Mucosa of gallbladder (tissue), 1 donor: ENCODE data around the gene ARIH2. TPM values are rescaled to one million over a fixed set of nuclear protein-coding genes. Genes with fewer than 3 reads are reported as not detected.
"Not testable (repeated sequence)": the region's sequence is repeated elsewhere in the genome, so short reads cannot be mapped to it uniquely, and the experiment has no call there.

Experiments
- DNase-seq: peaks from one replicate; pipeline ENCODE4 v3.0.0-alpha.2; 2020; ENCODE audit warnings: low spot score
- total RNA-seq: library from RNA; stranded (reverse); gene quantifications from one replicate; pipeline ENCODE4 v1.2.1, GENCODE V29; 2021
- donor health status: DM: no; HTN: no; CAD: no.

The ARIH2 gene
- total RNA-seq, 1 donor from 2014 or later, result 76.7 TPM

DNA sequence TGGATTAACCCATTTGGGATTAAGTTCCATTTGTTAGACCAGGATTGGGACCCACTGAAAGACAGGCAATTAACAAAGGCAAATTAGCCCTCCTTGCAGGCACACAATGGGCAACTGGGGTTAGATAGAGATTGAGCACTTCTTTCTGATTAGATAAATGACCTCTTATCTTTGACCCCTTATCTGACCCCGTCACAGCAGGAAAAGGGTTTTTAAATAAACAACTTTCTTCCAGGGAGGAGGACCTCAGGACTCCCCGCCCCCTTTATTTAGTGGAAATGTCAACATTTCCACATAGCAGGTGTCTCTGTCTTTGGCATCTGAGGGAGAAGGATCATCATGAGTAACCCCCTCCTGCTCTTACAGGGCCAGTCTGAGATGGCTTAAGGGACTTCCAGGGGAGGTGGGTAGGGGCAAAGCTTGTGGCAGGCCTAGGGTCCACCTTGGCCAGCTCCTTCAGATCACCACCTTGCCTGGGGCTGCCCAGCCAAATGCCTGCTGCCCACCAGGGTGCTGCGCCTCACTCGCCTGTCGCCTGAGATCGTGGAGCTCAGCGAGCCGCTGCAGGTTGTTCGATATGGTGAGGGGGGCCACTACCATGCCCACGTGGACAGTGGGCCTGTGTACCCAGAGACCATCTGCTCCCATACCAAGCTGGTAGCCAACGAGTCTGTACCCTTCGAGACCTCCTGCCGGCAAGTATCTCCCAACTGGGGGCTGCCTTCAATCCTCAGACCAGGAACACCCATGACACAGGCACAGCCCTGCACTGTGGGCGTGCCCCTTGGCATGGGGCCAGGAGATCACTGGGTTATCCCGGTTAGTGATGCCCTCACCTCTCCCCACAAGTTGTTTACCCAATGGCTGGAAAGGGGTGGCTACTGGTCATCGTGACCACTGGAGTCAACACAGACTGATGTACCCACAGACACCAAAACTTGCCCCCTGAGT is 86.0 kb downstream of the ARIH2 start:
- no peak for DNase-seq

DNA sequence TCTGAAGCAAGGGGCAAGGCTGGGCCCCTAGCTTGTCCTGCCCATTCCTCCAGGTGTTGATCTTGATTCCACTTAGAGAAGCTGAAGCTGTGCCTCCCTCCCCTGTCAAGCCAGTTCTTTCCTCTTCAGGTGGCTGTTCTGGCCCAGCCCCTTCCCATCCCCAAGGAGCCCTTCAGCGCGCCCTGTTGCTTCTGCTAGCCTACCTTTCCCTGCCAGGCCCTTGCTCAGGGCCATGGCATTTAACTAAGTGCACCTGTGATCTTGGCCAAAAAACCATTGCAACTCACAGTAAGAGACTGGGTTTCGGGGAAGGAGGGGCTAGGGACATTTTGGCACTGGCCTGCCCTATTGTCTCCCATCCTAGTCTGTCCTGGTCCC is 86.7 kb downstream of the ARIH2 start:
- DNase-seq, result no peak

DNA sequence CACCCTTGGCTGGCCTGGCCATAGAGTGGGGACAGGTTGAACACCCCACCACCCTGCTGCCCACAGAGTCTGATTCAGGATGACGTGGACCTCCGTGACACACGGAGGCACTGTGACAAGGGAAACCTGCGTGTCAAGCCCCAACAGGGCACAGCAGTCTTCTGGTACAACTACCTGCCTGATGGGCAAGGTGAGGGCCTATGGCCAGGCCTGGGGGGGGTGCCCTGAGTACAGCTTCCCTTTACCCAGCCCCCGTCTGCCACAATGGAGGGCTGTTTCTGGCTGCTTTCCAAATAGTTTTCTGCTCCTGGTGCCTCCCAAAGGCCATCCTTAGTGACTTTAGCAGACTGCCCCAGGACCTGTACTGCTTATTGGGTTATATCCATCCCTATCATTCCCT is 87.4 kb downstream of the ARIH2 start:
- no peak for DNase-seq

DNA sequence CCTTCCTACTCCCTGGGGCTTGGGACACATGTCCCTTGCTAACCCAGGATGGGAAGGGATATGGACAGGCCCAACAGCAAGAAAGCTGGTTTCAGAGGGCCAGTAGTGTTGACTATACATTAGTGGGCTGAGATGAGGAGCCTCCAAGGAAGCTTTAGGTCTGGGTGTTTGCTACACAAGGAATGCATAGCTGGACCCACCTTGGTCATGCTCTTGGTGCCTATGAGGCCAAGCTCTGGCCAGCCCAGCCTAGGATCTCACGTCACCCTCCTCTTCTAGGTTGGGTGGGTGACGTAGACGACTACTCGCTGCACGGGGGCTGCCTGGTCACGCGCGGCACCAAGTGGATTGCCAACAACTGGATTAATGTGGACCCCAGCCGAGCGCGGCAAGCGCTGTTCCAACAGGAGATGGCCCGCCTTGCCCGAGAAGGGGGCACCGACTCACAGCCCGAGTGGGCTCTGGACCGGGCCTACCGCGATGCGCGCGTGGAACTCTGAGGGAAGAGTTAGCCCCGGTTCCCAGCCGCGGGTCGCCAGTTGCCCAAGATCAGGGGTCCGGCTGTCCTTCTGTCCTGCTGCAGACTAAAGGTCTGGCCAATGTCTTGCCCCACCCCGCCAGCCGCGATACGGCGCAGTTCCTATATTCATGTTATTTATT is 87.9 kb downstream of the ARIH2 start:
- DNase-seq, result peak; percentile 49

DNA sequence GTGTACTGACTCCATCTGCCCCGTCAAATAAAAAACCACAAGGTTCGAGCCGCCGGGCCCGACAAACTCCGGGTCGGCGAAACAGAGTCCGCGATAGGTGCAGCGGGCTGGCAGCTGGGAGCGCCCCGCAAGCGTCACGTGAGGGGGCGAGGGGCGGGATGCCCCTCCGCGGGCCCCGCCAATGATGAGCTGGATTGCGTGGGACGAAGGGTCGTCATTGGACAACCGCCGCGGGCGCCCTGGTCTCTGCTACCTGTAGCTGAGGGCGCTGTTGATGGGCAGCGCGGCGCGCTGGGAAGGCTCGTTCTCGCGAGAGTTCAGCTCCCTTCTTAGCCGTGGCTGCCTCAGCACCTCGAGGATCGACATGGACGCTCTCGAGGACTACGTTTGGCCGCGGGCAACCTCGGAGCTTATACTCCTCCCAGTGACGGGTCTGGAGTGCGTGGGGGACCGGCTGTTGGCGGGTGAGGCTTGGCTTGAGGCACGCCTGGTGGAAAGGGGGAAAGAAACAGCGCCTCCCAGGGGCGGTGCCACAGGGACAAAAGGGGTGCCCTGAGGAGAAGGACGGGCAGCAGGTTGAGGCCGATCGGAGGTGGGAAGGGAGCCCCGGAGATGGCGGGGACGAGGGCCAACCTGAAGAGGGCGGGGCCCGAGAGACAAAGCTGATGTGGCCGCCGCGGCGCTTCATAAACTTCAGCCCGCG is 88.6 kb downstream of the ARIH2 start, which contains the start of gene WDR6:
TSS of gene WDR6 (plus strand) at position 324 of the 703 bp plus-strand sequence. CDS start at position 365, 41 bp downstream.
- peak; percentile 98 for DNase-seq

DNA sequence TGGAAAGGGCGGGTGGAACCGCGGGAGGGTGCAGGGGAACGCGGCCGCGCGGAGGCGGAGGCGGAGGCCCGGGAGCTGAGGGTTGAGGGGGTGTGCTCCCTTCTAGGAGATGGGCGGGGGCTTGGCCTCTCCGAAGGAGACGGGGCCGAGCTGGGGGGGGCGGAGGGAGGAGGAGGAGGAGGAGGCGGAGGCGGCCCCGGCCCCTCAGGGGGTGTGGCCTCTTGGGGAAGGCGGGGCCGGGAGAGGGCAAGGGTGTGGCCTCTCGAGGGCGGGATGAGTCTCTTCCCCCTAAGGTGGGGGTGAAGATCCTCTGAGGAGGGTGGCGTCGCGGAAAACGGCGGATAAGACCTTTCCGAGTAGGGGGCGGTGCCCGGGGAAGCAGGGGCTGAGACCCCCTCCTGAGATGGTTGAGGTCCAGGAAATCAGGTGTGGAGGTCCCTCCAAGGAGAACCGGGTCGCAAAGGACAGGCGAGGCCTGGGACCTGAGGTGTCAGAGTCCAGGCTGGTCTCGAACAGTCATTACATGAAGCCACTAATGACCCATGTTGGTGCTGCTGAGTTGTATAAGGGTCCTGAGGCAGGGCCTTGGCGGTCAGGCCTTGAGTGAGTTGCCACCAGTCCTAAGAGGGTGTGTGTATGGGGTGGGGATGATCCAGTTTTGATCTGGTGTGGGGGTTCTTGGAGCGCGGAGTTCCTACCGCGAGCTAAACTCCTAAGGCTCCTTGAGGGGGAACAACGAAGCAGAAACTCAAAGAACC is 89.3 kb downstream of the ARIH2 start:
- DNase-seq, result peak; percentile 85

DNA sequence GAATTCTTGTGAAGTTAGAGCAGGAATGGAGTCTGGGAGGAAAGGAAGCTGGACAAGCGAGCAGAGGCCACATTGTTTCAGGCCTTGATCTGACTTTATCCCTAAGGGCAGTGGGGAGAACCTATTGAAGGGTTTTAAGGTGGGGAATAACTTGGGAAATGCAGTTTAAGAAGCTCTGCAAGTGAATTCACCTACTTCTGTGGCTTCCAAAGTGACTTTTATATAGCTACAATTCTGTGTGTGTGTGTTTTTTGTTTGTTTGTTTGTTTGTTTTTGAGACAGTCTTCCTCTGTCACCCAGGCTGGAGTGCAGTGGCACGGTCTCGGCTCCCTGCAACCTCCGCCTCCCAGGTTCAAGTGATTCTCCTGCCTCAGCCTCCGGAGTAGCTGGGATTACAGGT is 90.0 kb downstream of the ARIH2 start:
- not testable (repeated sequence) for DNase-seq

DNA sequence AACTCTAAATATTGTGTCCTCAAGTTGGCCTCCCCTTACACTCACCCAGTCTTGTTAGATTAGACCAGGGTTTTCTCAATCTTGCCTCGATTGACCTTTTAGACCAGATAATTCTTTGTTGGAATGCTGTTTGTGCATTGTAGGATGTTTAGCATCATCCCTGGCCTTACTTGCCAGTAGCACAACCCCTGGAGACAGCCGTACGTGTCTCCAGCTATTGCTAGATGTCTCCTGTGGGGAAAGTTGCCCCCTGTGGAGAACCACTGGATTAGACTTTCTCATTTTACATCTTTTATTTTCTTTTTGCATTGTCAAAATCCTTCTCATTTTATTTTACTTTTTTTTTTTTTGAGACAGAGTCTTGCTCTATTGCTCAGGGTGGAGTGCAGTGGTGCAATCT is 90.8 kb downstream of the ARIH2 start:
- no peak for DNase-seq

DNA sequence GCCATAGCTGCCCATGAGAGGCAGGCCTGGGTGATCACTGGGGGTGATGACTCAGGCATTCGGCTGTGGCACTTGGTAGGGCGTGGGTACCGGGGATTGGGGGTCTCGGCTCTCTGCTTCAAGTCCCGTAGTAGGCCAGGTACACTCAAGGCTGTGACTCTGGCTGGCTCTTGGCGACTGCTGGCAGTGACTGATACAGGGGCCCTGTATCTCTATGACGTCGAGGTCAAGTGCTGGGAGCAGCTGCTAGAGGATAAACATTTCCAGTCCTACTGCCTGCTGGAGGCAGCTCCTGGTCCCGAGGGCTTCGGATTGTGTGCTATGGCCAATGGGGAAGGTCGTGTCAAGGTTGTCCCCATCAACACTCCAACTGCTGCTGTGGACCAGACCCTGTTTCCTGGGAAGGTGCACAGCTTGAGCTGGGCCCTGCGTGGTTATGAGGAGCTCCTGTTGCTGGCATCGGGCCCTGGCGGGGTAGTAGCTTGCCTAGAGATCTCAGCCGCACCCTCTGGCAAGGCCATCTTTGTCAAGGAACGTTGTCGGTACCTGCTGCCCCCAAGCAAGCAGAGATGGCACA is 93.9 kb downstream of the ARIH2 start:
- DNase-seq, result no peak

DNA sequence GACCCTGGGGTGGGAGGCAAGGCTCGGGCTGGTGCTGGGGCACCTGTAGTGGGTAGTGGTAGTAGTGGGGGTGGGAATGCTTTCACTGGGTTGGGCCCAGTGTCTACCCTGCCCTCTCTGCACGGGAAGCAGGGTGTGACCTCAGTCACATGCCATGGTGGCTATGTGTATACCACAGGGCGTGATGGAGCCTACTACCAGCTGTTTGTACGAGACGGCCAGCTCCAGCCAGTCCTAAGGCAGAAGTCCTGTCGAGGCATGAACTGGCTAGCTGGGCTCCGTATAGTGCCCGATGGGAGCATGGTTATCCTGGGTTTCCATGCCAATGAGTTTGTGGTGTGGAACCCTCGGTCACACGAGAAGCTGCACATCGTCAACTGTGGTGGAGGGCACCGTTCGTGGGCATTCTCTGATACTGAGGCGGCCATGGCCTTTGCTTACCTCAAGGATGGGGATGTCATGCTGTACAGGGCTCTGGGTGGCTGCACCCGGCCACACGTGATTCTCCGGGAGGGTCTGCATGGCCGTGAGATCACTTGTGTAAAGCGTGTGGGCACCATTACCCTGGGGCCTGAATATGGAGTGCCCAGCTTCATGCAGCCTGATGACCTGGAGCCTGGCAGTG is 94.6 kb downstream of the ARIH2 start:
- DNase-seq, result no peak

DNA sequence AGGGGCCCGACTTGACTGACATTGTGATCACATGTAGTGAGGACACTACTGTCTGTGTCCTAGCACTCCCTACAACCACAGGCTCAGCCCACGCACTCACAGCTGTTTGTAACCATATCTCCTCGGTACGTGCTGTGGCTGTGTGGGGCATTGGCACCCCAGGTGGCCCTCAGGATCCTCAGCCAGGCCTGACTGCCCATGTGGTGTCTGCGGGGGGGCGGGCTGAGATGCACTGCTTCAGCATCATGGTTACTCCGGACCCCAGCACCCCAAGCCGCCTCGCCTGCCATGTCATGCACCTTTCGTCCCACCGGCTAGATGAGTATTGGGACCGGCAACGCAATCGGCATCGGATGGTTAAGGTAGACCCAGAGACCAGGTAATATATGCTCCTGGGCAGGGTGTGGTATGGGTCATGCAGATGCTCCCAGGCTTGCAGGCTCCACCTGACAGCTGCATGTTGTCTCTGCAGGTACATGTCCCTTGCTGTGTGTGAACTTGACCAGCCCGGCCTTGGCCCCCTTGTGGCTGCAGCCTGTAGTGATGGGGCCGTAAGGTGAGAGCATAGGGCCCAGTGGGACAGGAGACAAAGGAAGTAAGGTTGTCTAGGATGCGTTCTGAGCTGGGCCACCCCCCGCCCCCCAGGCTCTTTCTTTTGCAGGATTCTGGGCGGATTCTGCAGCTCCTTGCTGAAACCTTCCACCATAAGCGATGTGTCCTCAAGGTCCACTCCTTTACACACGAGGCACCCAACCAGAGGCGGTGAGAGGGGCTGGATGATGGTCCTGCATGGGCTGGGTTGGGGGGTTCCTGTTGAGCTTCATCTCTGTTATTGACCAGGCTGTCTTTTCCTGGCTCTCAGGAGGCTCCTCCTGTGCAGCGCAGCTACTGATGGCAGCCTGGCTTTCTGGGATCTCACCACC is 95.4 kb downstream of the ARIH2 start:
- no peak for DNase-seq

DNA sequence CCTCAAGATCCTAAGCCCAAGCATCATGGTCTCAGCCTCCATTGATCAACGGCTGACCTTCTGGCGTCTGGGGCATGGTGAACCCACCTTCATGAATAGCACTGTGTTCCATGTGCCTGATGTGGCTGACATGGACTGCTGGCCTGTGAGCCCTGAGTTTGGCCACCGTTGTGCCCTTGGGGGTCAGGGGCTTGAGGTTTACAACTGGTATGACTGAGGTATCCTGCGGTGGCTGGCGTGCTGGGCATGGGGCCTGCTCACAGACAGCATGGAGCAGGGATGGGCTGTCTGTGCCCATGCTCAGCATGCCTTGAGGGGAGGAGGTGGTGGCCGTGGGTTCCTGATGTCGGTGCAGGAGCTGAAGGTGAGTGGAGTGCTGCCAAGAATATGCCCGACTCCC is 96.4 kb downstream of the ARIH2 start:
- no peak for DNase-seq

DNA sequence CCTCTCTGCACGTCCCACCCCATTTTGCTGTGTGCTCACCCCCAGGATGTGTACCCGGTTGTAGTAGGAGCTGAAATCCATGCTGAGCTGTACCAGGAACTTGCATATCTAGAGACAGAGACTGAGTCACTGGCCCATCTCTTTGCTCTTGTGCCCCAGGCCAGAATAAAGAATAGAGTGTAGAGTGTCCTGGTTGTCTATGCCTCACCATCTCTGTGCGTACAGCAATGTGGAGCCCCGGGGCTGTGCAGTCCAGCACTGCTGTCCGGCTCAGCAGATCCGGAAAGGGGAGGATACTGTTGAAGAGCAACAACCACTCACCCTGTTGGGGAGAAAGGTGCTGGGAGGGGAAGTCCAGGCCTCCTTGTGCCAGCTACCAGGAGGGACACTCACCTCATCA is 97.1 kb downstream of the ARIH2 start:
- no peak for DNase-seq

DNA sequence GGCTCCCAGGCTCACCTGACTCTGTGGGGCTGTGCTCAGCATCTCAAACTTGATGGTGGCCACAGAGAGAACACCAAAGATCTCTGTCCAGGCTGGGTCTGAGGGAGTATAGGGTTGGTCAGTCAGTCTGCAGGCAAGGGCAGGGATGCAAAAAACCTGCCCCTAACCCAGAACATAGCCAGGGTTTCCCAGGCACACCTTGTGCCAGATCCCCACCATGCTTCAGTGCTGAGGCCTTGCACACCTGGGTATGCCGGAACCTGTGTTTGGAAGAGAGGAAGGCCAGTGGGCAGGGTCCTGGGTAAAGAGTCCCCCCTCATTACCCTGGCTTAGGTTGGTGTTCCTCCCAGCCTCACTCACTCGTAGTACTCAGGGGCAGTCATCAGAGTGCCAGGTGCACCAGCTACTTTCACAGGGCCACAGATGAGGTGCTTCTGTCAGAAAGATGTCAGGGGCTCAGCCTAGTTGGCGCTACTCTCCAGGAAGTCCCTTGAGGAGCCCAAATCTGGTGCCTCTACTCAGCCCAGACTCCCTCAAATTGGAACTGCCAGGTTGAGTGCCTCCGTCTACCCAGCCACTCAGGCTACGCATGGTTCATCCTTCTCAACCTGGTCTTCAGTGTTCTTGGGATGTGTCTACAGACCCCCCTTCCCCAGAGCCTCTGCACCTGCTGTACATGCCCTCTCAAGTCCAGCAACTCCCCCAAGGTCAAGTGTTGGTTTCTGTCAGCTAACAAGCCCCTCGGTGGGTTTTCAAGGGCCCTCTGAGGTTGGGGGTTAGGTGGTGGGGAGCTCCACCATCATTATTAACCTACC is 98.0 kb downstream of the ARIH2 start:
- no peak for DNase-seq

DNA sequence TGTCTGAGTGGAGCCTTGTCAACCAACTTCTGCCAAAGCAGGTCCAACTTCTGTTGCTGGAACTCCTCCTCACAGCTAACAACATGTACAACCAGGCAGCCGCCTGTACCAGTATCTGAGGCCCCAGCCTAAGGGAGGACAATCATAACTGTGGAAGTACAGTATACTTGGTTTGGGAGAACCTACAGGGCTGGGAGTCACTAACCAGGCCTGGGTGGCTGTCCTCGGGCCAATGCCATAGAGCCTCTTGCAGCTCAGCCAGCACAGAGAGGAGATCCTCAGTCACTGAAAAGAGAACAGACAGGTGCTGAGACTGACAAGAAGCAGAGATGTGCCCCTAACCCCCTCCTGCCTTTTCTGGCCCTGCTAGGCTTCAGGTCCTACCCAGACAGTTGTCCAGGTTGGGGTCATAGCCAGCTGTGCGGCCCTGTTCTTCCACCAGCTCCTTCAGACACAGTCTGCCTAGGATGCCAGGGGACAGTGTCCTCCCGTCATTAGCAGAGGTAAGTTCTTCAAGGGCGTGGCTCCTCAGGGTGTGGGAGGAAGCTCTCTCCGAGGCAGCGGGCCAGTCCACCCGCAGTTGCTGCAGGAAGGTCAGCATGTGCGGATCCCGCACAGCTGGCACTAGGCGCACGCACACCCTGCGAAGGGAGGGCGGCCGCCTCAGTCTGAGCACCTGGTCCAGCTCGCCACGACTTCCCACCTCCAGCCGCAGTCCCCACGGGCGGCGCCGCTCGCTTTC is 98.8 kb downstream of the ARIH2 start:
- no peak for DNase-seq

DNA sequence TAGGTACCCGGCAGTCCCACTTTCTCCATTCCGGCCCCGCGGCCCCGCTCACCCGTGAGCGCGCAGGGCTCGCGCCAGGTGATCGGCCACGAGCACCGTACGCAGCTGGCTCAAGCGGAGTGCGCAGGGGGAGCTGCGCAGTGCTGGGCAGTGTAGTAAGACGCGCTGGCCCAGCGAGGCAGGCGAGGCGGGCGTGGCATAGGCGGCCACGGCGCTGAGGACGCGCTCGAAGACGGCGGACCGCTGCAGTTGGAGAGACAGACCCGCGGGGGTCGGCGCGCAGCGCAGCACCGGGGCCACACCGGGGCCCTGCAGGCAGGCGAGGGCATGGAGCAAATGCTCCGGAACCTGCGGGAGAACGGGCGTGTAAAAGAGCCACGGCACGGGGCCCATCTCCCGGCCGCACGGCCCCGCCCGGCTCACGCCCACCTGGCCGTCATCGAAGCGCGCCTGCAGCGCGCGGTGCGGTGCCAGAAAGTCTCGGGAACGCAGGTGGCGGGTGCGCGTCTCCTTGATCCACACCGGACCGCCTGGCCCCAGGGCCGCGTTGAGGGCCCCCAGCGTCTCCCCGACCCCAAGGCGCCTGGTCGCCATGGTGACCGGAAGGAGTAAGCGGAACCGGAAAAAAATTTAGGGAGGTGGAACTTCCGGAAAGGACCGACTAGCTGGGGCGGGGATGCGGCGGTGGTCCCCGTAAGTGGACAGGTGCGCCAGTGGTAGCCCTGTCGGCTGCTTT is 99.5 kb downstream of the ARIH2 start, which contains the start of gene DALRD3:
TSS of gene DALRD3 (minus strand) at position 610 of the 736 bp plus-strand sequence. CDS start at position 594, 16 bp downstream.
- DNase-seq, result peak; percentile 63

DNA sequence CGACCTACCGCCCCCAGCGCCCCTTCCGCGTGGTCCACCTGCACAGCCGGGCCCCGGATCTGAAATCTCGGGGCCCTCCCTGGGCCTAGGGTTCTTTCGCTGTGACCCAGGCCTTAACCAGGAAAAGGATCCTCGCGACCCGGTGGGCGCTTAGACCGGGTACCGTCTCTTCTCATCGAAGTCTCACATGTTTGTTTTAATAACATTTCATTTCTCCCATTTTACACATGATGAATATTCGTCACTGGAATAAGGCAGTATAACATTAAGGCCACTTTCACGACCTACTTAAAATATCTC is 100.0 kb downstream of the ARIH2 start:
- DNase-seq, result no peak
